Activated CD8-positive, alpha-beta T cell treated with anti-CD3 and anti-CD28 coated beads for 36 hours (primary cell): Measurements from ENCODE around the gene SLC35E4. TPM values are rescaled to one million over a fixed set of nuclear protein-coding genes. Genes with fewer than 3 reads are reported as not detected.
A peak's percentile ranks its signal among the peaks of the same experiment; 100 is the strongest.

Source experiments
- ATAC-seq: fragments of 200-7000 bp; cut with Tn5 transposase; one replicate; pipeline ENCODE4 v1.10.0; 2021; ENCODE audit warnings: mild to moderate bottlenecking, moderate library complexity
- CTCF ChIA-PET: fragments of 350-600 bp; sonication (Branson Sonifier 250); formaldehyde crosslinking; loops from one replicate; lab custom pipeline; 2021; ENCODE audit warnings: antibody characterized with exemption; lab: Charles Lee
- POLR2A ChIA-PET: fragments of 350-600 bp; sonication (Branson Sonifier 250); formaldehyde crosslinking; loops from one replicate; lab custom pipeline; 2021; ENCODE audit warnings: antibody characterized with exemption; lab: Charles Lee
- DNase-seq: peaks from one replicate; pipeline ENCODE4 v3.0.0-alpha.2; 2020
- H3K27ac Mint-ChIP-seq: one replicate; pipeline ENCODE4 v1.8.0; 2021; ENCODE audit warnings: mild to moderate bottlenecking, mixed read lengths
- H3K27me3 Mint-ChIP-seq: one replicate; pipeline ENCODE4 v1.8.0; 2021; ENCODE audit warnings: mixed read lengths
- H3K36me3 Mint-ChIP-seq: one replicate; pipeline ENCODE4 v1.8.0; 2021; ENCODE audit warnings: low read depth, mixed read lengths
- H3K4me1 Mint-ChIP-seq: one replicate; pipeline ENCODE4 v1.8.0; 2021; ENCODE audit warnings: low read depth, mixed read lengths
- H3K4me3 Mint-ChIP-seq: one replicate; pipeline ENCODE4 v1.8.0; 2021; ENCODE audit warnings: mild to moderate bottlenecking, moderate library complexity, mixed read lengths
- H3K9me3 Mint-ChIP-seq: one replicate; pipeline ENCODE4 v1.8.0; 2021; ENCODE audit warnings: mixed read lengths
- CTCF ChIP-seq: fragments of 200-600 bp; IDR thresholded peaks from one replicate; pipeline ENCODE4 v1.8.0; 2022; ENCODE audit warnings: antibody characterized with exemption, mild to moderate bottlenecking
- intact Hi-C: fragments of 100-400 bp; cut with micrococcal nuclease; formaldehyde crosslinking; loops from one replicate; pipeline ENCODE4 v1.10.0; 2022
- total RNA-seq, 2 experiments: library from RNA; stranded (reverse); gene quantifications; one replicate each; pipeline ENCODE4 v1.2.3, GENCODE V29; 2021

Gene SLC35E4
- total RNA-seq, 2 experiments from 2014 or later = 3.4 to 3.8 TPM

GRCh38 chr22:30695871-30696655 lies 60.5 kb downstream of the SLC35E4 start:
- DNase-seq (no peak), ATAC-seq (no peak)
- Mint-ChIP-seq H3K27me3 (peaks cover 17% of the 10 kb centered on the region), H3K4me1 (peaks cover 8% of the 10 kb centered on the region), H3K9me3 (no peaks in the 10 kb centered on the region), H3K36me3 (no peaks in the 10 kb centered on the region), H3K27ac (no peak overlapping the region), H3K4me3 (peak overlapping the region; percentile 57)
- TF ChIP-seq CTCF = no peak
- intact Hi-C loops = no loop called here
- ChIA-PET CTCF (interaction anchor here (0.9 to 2.4 kb wide), 2 partner anchors 59 to 61 kb away, joined by 4 to 8 read pairs; no protein-coding TSS in a partner anchor), POLR2A (interaction anchor here (1.0 to 1.2 kb wide), 3 partner anchors 10 to 67 kb away, joined by 3 to 4 read pairs (median 3); no protein-coding TSS in a partner anchor)

Other genes with a start within 250 kb of the SLC35E4 start
- gene RNF215, start 248.4 kb upstream of the SLC35E4 start, total RNA-seq = 1 to 10 TPM; 7.1 to 7.2 TPM
- gene SEC14L2, start 238.8 kb upstream of the SLC35E4 start, total RNA-seq = 10 to 100 TPM; 15.1 to 15.4 TPM
- 10 to 100 TPM; 89.8 to 93.8 TPM for gene MTFP1, start 210.0 kb upstream of the SLC35E4 start, total RNA-seq
- gene SEC14L3, start 163.8 kb upstream of the SLC35E4 start, total RNA-seq = not detected
- gene SEC14L4, start 130.1 kb upstream of the SLC35E4 start, total RNA-seq = not detected
- gene SEC14L6, start 89.0 kb upstream of the SLC35E4 start, total RNA-seq = not detected
- gene GAL3ST1, start 61.1 kb upstream of the SLC35E4 start, total RNA-seq = not detected
- 100 to 1,000 TPM; 123 to 131 TPM for gene PES1, start 43.9 kb upstream of the SLC35E4 start, total RNA-seq
- gene TCN2, start 28.6 kb upstream of the SLC35E4 start, total RNA-seq = under 1 TPM in 1 of 2 experiments, not detected in 1; 0.16 TPM
- 1 to 10 TPM; 4.1 to 4.4 TPM for gene DUSP18, start 32.1 kb downstream of the SLC35E4 start, total RNA-seq
- gene OSBP2, start 59.1 kb downstream of the SLC35E4 start, total RNA-seq = under 1 TPM; 0.58 to 0.72 TPM